Pulmonary artery endothelial cell (primary cell): Measurements from ENCODE around the gene DFFB. TPM values are rescaled to one million over a fixed set of nuclear protein-coding genes. Genes with fewer than 3 reads are reported as not detected.

Experiments
- DNase-seq: peaks from one replicate; pipeline ENCODE4 v3.0.0-alpha.2; 2011; ENCODE audit warnings: low read depth, low spot score
- total RNA-seq: library from RNA; depleted of rRNA; stranded (reverse); fragments of >200 nt; gene quantifications from 2 replicates; pipeline ENCODE4 v1.2.3, GENCODE V29; 2014

The DFFB gene
- total RNA-seq, 1 donor from 2014 or later = 11.5 TPM

GRCh38 chr1:3872546-3872945 is 15.3 kb downstream of the DFFB start:
- no peak for DNase-seq

- no peak for DNase-seq
These were observed 17.5 kb downstream of the DFFB start for GRCh38 chr1:3874736-3875135.

GRCh38 chr1:3876716-3877115 is 19.4 kb downstream of the DFFB start:
- DNase-seq = no peak

- no peak for DNase-seq
These were observed 21.8 kb downstream of the DFFB start for GRCh38 chr1:3879099-3879498.

GRCh38 chr1:3879787-3880428 is 22.6 kb downstream of the DFFB start:
- DNase-seq = no peak

GRCh38 chr1:3880429-3881192 is 23.3 kb downstream of the DFFB start:
- no peak for DNase-seq

- DNase-seq = no peak
These were observed 23.9 kb downstream of the DFFB start for GRCh38 chr1:3881193-3881480.

GRCh38 chr1:3883194-3883925 is 26.1 kb downstream of the DFFB start:
- DNase-seq = no peak

GRCh38 chr1:3884966-3885365 is 27.7 kb downstream of the DFFB start:
- DNase-seq = no peak

- DNase-seq = no peak
These were observed 28.3 kb downstream of the DFFB start for GRCh38 chr1:3885611-3886010.

GRCh38 chr1:3886106-3886670 is 28.9 kb downstream of the DFFB start:
- no peak for DNase-seq

- no peak for DNase-seq
These were observed 29.4 kb downstream of the DFFB start for GRCh38 chr1:3886691-3887090.

GRCh38 chr1:3888301-3888700 is 31.0 kb downstream of the DFFB start:
- DNase-seq = no peak

- DNase-seq = no peak
These were observed 32.7 kb downstream of the DFFB start for GRCh38 chr1:3889936-3890335.

GRCh38 chr1:3890389-3891328 is 33.4 kb downstream of the DFFB start:
- DNase-seq = no peak

- no peak for DNase-seq
These were observed 34.1 kb downstream of the DFFB start for GRCh38 chr1:3891329-3891865.

GRCh38 chr1:3892748-3893147 is 35.5 kb downstream of the DFFB start:
- no peak for DNase-seq

- DNase-seq = no peak
These were observed 35.9 kb downstream of the DFFB start for GRCh38 chr1:3893190-3893589.

GRCh38 chr1:3894626-3895278 is 37.5 kb downstream of the DFFB start:
- DNase-seq = no peak

GRCh38 chr1:3895279-3895950 is 38.1 kb downstream of the DFFB start:
- DNase-seq = no peak
